GM10266 (cell line): ENCODE data around the gene TMEM259.

ENCODE experiments used
- DNase-seq: peaks from one replicate; pipeline ENCODE4 v3.0.0; 2012; ENCODE audit errors: extremely low spot score
- TF ChIP-seq, protein P1 (sequence below): IDR thresholded peaks from 2 replicates; pipeline ENCODE4 v1.5.1; 2012; ENCODE audit warnings: mild to moderate bottlenecking, low read depth; ENCODE audit not compliant: control insufficient read depth, insufficient read depth; ENCODE audit errors: missing control alignments

TMEM259 gene

DNA sequence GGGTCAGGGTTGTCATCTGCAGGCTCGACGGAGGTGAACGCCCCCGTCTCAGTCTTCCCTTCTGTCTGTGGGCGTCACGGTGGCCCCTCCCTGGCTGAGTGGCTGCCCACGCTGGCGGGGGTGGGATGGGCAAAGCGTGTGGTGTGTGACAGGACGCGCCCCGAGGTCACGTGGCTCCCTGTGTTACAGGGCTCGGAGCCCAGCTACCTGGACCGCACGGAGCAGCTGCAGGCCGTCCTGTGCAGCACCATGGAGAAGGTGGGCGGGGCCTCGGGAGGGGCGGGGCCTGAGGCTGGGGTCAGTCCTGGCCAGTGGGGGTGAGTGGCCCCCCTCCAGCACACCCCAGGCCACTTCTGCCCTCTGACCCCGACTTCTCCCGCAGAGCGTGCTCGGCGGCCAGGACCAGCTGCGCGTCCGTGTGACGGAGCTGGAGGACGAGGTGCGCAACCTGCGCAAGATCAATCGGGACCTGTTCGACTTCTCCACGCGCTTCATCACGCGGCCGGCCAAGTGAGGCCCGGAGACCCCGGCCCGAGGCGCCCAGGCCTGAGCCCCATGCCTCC lies 27.0 kb downstream of the TMEM259 start:
- no peak for DNase-seq
- TF ChIP-seq, protein P1, sequence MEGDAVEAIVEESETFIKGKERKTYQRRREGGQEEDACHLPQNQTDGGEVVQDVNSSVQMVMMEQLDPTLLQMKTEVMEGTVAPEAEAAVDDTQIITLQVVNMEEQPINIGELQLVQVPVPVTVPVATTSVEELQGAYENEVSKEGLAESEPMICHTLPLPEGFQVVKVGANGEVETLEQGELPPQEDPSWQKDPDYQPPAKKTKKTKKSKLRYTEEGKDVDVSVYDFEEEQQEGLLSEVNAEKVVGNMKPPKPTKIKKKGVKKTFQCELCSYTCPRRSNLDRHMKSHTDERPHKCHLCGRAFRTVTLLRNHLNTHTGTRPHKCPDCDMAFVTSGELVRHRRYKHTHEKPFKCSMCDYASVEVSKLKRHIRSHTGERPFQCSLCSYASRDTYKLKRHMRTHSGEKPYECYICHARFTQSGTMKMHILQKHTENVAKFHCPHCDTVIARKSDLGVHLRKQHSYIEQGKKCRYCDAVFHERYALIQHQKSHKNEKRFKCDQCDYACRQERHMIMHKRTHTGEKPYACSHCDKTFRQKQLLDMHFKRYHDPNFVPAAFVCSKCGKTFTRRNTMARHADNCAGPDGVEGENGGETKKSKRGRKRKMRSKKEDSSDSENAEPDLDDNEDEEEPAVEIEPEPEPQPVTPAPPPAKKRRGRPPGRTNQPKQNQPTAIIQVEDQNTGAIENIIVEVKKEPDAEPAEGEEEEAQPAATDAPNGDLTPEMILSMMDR, result no peak

DNA sequence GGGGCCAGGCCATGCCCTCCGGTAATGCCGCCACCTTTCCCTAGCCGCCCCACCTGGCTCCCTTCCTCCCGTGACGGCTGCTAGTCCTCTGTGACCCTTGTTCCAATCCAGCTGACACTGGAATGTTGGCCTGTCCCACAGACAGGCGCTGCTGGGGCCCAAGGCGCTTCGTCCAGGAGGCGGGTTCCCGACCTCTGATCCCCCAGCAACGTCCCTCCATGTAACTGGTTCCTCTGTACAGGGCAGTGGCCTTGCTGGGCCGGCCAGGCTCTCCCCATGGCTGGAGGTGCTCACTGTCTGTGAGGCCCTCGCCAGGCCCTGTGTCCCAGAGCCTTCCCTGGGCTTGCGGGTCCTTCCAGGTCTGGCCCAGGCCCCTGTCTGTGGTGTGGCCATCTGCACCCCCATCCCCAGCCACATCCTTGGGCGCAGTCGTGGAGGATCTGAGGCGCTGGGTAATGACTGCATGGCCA lies 27.5 kb downstream of the TMEM259 start:
- TF ChIP-seq, protein P1, result no peak
- no peak for DNase-seq

DNA sequence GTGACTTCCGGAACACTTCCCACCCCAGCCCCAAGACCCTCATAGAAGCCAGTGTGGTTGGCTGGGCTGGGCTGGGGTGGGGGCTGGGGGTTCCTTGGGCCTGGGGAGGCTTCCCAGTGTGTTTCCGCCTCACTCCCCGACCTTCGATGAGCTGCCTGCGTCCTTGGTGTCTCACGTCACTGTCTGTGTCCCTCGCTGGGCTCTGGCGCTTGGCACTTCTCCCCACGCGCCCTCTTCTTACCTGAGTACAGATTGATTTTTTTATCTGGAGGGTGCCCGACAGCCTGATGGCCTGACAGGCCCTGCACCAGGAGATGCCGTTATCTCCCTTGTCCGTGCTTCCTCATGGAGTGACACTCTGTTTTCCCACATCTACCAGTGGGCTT lies 28.3 kb downstream of the TMEM259 start:
- no peak for DNase-seq
- TF ChIP-seq, protein P1, result no peak

DNA sequence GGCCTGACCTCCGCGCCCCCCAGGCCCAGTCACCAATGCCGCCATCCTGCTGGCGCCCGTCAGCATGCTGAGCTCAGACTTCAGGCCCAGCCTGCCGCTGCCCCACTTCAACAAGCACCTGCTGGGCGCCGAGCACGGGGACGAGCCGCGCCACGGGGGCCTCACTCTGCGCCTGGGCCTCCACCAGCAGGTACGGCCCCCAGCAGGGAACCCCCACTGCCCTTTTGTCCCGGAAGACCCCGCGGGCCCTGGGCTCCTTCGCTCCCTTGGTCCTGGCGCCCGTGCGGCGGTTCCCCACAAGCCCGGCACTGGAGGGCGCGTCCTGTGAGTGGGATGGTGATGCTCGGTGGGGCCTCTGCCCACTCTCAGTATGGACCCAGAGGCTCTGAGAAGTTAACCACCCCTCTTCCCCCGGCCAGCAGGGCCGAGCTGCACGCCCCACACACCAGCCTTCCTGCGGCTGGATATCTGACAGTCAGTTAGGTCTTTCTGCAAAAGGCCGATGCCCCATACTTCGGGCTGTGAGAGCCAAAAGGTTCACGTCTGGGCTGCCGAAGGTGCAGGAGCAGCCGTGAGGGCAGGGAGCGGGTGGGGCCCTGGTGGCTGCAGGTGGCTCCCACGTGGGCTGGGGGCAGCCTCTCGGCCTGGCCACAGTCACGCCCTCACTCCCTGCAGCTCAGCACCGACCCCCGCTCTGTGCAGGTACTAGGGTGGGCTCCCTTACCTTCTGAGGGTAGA lies 28.8 kb downstream of the TMEM259 start:
- TF ChIP-seq, protein P1, result no peak
- DNase-seq, result no peak

DNA sequence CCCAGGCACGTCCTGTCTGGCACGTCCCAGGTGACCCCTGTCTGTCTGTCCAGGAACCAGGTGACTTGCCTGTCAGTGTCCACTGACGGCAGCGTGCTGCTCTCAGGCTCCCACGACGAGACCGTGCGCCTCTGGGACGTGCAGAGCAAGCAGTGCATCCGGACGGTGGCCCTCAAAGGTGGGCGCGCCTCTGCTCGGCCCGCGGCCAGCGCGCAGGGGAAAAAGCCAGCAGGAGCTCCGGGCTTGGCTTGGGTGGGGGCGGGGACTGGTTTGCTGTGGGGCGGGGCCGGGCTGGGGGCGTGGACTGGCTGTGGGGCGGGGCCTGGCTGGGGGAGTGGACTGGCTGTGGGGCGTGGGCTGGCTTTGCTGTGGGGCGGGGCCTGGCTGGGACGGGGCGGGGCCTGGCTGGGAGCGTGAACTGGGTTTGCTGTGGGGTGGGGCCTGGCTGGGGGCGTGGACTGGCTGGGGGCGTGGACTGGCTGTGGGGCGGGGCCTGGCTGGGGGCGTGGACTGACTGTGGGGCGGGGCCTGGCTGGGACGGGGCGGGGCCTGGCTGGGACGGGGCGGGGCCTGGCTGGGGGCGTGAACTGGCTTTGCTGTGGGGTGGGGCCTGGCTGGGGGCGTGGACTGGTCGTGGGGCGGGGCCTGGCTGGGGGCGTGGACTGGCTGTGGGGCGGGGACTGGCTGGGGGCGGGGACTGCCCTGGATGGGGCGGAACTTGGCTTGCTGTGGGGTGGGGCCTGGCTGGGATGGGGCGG lies 29.6 kb downstream of the TMEM259 start:
- peak; percentile 83 for DNase-seq
- TF ChIP-seq, protein P1, result no peak

DNA sequence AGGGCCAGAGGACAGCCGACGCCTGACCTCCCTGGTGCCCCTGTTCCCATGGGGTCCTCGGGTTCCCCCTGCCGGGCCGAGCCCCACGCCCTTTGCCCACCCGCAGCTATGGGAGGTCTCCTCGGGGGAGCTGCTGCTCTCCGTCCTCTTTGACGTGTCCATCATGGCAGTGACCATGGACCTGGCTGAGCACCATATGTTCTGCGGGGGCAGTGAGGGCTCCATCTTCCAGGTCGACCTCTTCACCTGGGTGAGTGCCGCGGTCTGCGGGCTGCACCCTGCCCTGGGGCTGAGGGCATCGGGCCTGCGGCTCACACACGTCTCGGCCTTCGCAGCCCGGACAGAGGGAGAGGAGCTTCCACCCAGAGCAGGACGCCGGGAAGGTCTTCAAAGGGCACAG lies 30.2 kb downstream of the TMEM259 start:
- TF ChIP-seq, protein P1, result no peak

More for the DNA sequence above, 30.2 kb downstream of the TMEM259 start:
- no peak for DNase-seq
